ENCODE results near the gene GPC6.

GRCh38 chr13:93338906-93339305 is 112.3 kb downstream of the GPC6 start:
- TF ChIP-seq, protein P1, sequence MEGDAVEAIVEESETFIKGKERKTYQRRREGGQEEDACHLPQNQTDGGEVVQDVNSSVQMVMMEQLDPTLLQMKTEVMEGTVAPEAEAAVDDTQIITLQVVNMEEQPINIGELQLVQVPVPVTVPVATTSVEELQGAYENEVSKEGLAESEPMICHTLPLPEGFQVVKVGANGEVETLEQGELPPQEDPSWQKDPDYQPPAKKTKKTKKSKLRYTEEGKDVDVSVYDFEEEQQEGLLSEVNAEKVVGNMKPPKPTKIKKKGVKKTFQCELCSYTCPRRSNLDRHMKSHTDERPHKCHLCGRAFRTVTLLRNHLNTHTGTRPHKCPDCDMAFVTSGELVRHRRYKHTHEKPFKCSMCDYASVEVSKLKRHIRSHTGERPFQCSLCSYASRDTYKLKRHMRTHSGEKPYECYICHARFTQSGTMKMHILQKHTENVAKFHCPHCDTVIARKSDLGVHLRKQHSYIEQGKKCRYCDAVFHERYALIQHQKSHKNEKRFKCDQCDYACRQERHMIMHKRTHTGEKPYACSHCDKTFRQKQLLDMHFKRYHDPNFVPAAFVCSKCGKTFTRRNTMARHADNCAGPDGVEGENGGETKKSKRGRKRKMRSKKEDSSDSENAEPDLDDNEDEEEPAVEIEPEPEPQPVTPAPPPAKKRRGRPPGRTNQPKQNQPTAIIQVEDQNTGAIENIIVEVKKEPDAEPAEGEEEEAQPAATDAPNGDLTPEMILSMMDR (IDR thresholded peaks at IDR 0.05; ENCODE audit: low read length), result no peak
- no peak for TF ChIP-seq EZH2 (optimal IDR thresholded peaks at IDR 0.05; ENCODE audit: low read depth, low read length)
- no peak for TF ChIP-seq EZH2phosphoT487 (IDR thresholded peaks at IDR 0.05; ENCODE audit: low read length)
